Retinal pigment epithelial cell (primary cell): Measurements from ENCODE around the gene FBXL19.

Experiments used
- DNase-seq: peaks from one replicate; pipeline ENCODE4 v3.0.0-alpha.2; 2010; ENCODE audit warnings: low read depth
- H3K4me3 ChIP-seq: 2 replicates; pipeline ENCODE4 v1.5.1; 2011; ENCODE audit warnings: mild to moderate bottlenecking, low read length, control low read depth, moderate library complexity
- TF ChIP-seq, protein P1 (sequence below): conservative IDR thresholded peaks from 2 replicates; pipeline ENCODE4 v1.5.1; 2011; ENCODE audit warnings: low read depth, low read length, control low read depth, inconsistent platforms

FBXL19 gene

DNA sequence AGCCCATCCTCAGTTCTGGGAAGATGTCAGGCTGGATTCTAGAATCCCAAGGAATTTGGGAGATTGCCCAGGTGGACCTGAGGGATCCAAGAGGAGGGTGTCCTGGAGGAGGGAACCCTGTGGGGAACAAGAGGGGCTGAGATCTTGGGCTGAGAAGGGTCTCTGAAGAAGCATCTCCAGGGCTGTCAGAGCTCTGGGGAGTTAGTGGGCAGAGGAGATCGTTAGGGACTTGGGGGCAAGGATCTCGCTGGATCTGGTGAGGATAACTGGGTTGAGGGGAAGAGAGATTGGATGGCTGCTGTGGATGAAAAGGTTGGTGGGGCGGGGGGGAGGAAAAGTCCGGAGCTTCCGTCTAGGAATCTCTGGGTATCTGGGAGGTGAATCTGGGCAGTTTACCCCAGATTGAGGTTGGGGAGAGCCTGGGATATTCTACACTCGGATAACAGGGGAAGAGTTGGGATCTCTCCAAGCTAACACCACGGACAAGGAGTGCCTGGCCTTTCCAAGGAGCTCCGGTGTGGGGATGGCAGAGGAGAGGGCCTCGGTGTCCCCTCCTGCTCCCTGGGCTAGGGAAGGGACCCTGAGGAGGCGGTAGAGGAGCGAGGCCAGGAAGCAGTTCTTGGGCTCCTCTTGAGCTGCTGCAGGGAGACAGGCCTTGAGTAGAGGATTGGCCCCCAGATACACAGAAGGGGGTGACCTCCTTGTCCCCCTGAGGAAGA is 1.7 kb downstream of the FBXL19 start:
- DNase-seq: no peak
- TF ChIP-seq, protein P1, sequence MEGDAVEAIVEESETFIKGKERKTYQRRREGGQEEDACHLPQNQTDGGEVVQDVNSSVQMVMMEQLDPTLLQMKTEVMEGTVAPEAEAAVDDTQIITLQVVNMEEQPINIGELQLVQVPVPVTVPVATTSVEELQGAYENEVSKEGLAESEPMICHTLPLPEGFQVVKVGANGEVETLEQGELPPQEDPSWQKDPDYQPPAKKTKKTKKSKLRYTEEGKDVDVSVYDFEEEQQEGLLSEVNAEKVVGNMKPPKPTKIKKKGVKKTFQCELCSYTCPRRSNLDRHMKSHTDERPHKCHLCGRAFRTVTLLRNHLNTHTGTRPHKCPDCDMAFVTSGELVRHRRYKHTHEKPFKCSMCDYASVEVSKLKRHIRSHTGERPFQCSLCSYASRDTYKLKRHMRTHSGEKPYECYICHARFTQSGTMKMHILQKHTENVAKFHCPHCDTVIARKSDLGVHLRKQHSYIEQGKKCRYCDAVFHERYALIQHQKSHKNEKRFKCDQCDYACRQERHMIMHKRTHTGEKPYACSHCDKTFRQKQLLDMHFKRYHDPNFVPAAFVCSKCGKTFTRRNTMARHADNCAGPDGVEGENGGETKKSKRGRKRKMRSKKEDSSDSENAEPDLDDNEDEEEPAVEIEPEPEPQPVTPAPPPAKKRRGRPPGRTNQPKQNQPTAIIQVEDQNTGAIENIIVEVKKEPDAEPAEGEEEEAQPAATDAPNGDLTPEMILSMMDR: no peak
- peak overlapping the region; percentile 80 for H3K4me3 ChIP-seq

DNA sequence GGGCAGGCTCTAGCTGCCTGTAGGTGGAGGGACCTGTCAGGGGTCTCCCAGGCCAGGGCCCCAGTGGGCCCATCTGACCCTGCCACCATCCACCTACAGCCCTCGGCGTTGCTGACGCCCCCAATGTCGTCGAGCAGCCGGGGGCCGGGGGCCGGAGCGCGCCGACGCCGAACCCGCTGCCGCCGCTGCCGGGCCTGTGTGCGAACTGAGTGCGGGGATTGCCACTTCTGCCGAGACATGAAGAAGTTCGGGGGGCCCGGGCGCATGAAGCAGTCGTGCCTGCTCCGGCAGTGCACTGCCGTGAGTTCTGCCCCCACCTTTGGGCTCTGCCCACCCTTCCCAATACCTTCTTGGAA is 2.2 kb downstream of the FBXL19 start:
- no peak for DNase-seq
- TF ChIP-seq, protein P1: no peak
- H3K4me3 ChIP-seq: no peak overlapping the region

DNA sequence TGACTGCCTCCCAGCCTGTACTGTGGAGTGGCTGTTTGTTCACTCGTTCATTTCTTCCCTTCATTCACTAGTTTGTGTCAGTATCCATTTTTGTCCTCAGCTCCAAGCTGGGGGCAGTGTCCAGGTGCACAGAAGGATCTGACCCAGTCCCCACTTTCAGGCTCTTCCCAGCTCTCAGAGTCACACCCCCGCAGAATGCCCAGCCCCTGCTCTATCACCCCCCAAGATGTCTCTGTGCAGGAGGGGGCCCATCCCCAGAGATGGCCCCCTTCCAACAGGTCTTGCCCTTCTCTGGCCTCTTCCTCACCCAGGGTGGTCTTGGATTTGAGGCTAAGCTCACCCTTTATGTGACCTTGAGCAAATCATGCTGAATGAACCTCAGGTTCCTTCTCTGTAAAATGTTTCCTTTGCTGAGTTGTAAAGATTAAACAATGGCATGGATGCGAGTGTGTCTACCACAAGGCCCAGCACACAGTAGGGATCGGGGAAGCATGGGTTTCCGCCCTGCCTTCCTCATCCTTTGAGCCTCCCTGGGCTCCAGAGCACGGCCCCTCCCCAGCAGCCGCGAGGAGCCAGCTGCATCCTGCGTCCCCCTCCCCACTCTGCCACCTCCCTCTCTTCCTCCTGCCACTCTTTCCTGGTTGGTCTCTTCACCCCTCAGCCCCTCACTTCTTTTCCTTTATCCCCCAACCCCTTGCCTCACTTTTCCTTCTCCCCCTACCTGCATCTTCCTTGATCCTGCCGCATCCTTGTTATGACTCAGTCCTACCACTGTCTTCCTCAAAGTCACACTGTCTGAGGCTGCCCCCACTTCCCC is 2.8 kb downstream of the FBXL19 start:
- no peak overlapping the region for H3K4me3 ChIP-seq
- TF ChIP-seq, protein P1: no peak
- no peak for DNase-seq

DNA sequence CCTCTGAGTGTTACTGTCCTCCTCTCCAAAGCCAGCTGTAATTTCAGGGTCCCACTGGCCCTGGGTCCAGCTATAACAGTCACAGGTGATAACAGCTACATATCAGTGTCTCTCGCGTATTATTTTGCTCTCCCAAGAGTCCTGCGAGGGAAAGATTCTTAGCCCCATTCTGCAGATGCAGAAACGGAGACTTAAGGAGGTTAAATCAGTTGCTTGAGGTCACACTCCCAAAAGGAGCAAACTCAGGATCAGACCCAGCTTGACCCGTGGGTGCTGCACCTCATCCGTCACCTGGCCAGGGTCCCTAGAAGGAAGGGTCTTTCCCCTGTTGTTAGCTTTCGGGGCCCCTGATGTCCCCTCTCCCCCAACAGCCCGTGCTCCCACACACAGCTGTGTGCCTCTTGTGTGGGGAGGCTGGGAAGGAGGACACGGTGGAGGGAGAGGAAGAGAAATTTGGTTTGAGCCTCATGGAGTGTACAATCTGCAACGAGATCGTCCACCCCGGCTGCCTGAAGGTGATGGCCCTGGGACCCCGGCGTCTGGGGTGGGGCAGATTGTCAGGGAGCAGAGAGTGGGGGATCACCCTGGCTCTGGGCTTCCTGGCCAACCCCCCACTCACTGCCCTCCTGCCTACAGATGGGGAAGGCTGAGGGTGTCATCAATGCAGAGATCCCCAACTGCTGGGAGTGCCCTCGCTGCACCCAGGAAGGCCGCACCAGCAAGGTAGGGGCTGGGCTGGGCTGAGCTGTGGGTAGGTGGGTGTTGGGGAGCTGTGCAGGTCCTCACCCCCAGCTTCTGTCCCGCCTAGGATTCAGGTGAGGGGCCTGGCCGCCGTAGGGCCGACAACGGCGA is 3.8 kb downstream of the FBXL19 start:
- TF ChIP-seq, protein P1: no peak
- H3K4me3 ChIP-seq: no peak overlapping the region
- no peak for DNase-seq

DNA sequence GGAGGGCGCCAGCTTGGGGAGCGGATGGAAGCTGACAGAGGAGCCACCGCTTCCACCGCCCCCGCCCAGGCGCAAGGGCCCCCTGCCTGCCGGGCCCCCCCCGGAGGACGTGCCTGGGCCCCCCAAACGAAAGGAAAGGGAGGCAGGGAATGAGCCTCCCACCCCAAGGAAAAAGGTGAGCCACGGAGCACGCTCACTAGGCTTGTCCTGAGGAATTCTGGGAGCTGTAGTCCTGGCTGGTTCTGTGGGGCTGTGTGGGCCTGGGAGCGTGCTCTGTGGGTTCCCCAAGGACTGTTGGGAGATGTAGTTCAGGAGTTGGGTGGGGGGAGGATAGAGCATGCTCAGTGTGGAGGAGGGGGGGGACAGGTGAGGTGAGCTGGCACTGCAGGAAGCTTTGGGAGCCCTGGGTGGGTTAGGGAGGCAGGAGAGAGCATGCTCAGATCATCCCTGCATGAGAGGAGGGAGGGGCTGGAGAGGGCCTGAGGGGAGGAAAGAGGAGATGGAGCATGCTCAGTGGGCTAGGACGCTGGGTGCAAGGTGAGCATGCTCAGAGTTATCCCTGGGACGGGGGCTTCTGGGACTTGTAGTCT is 4.5 kb downstream of the FBXL19 start:
- H3K4me3 ChIP-seq: no peak overlapping the region
- no peak for DNase-seq
- TF ChIP-seq, protein P1: no peak

DNA sequence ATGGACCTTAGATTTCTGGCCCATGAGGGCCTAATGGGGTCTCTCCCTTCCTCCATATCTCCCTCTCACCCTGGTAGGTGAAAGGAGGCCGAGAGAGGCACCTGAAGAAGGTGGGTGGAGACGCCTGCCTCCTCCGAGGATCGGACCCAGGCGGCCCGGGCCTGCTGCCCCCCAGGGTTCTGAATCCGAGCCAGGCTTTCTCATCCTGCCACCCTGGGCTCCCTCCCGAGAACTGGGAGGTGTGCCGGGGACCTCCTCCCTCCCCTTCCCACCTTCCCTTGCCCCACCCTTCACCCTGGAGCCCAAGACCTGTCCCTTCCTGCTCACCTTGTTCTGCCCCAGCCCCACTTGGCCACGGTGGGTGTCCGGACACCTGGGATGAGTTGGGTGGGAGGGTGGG is 5.0 kb downstream of the FBXL19 start:
- H3K4me3 ChIP-seq: no peak overlapping the region
- TF ChIP-seq, protein P1: no peak
- DNase-seq: no peak
